Tibial artery (tissue), 4 donors: ENCODE measurements around the gene NMRK1.

Experiments
- DNase-seq, 2 donors: peaks; one replicate each; pipeline ENCODE4 v3.0.0-alpha.2; 2019
- H3K27ac ChIP-seq, 2 donors: fragments of 200-600 bp; sonication (generic) in 1 of 2; 1 replicate in 1 of 2; 2 replicates in 1 of 2; pipeline ENCODE4 v1.5.1; 2018 to 2019; ENCODE audit warnings: mild to moderate bottlenecking in 1 of 2
- H3K27me3 ChIP-seq, 2 donors: fragments of 200-600 bp; sonication (generic) in 1 of 2; one replicate each; pipeline versions ENCODE4 v1.5.1 to v1.6.0; 2016 to 2019
- H3K36me3 ChIP-seq, 3 donors: fragments of 200-600 bp; sonication (generic) in 2 of 3; one replicate each; pipeline ENCODE4 v1.5.1; 2016 to 2019; ENCODE audit warnings: mild to moderate bottlenecking in 2 of 3
- H3K4me1 ChIP-seq, 4 donors: fragments of 200-600 bp; sonication (generic) in 2 of 4; 1 replicate in 3 of 4; 2 replicates in 1 of 4; pipeline ENCODE4 v1.5.1; 2016 to 2019
- H3K4me3 ChIP-seq, 2 donors: fragments of 200-600 bp; sonication (generic) in 1 of 2; 1 replicate in 1 of 2; 2 replicates in 1 of 2; pipeline ENCODE4 v1.5.1; 2018 to 2019; ENCODE audit warnings: mild to moderate bottlenecking in 2 of 2
- H3K9me3 ChIP-seq, 3 donors: fragments of 200-600 bp; sonication (generic) in 1 of 3; one replicate each; pipeline ENCODE4 v1.5.1; 2016 to 2019
- intact Hi-C: fragments of 100-400 bp; cut with DNase I; formaldehyde crosslinking; loops from one replicate; pipeline ENCODE4 v1.15.0; 2023; ENCODE audit warnings: low total_unique reads
- TF ChIP-seq, protein P1 (sequence below), 2 experiments: fragments of 200-600 bp in 1 of 2; fragments of 450-650 bp in 1 of 2; IDR thresholded peaks; one replicate each; pipeline ENCODE4 v1.5.1; 2017 to 2019; ENCODE audit warnings: antibody characterized with exemption in 2 of 2, mild to moderate bottlenecking in 1 of 2, moderate library complexity in 1 of 2

The NMRK1 gene

GRCh38 chr9:75087824-75088645 is at the start of gene NMRK1, which contains the start of gene OSTF1:
Gene NMRK1, minus strand, starts transcription at chr9:75088155. Its CDS starts 5,040 bp downstream, at chr9:75083115.
Gene OSTF1, plus strand, starts transcription at chr9:75088514. Its CDS starts 179 bp downstream, at chr9:75088693.
- H3K4me3 ChIP-seq, result peak within 1 kb of the TSS; percentile 84 to 89
- no peaks in the 10 kb centered on the region for H3K27me3 ChIP-seq
- peaks cover 0 to 58% (median 29%) of the 10 kb centered on the region in 4 donors for H3K4me1 ChIP-seq
- peak; percentile 93 to 97 for DNase-seq
- peak within 1 kb of the TSS; percentile 96 to 97 for H3K27ac ChIP-seq
- H3K36me3 ChIP-seq, result no peaks in the 10 kb centered on the region
- intact Hi-C loops, result loop anchor here (5.0 to 10.0 kb wide), 3 partner anchors 136 to 593 kb away; partner anchors contain the start of genes C9orf40 and RORB
- no peaks in the 10 kb centered on the region for H3K9me3 ChIP-seq
- TF ChIP-seq, protein P1, sequence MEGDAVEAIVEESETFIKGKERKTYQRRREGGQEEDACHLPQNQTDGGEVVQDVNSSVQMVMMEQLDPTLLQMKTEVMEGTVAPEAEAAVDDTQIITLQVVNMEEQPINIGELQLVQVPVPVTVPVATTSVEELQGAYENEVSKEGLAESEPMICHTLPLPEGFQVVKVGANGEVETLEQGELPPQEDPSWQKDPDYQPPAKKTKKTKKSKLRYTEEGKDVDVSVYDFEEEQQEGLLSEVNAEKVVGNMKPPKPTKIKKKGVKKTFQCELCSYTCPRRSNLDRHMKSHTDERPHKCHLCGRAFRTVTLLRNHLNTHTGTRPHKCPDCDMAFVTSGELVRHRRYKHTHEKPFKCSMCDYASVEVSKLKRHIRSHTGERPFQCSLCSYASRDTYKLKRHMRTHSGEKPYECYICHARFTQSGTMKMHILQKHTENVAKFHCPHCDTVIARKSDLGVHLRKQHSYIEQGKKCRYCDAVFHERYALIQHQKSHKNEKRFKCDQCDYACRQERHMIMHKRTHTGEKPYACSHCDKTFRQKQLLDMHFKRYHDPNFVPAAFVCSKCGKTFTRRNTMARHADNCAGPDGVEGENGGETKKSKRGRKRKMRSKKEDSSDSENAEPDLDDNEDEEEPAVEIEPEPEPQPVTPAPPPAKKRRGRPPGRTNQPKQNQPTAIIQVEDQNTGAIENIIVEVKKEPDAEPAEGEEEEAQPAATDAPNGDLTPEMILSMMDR (IDR thresholded peaks at IDR 0.05), result no peak

DNA sequence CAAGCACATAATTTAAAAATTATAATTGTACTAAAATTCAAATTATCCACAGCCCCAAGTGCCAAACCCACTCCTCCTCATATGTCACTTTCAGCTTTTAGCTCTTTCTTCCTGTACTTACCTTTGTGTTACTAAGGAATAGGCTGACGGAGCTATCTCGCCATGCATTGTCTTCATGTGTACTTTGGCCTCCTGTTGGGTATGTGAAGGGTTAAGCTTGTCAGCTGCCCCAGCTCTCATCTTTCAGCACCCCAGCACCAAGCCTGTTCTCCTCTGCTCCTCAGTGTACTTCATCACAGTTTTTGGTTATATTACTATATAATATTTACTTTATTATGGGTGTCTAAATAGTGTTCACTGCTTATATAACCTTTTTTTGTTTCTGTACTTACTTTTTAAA is 46.5 kb upstream of the NMRK1 start:
- Histone ChIP-seq H3K4me3 (no peak overlapping the region), H3K9me3 (no peaks in the 10 kb centered on the region), H3K4me1 (no peaks in the 10 kb centered on the region), H3K27ac (no peak overlapping the region), H3K27me3 (no peaks in the 10 kb centered on the region), H3K36me3 (peaks cover 32 to 64% (median 54%) of the 10 kb centered on the region in 3 donors)
- DNase-seq, result no peak
- intact Hi-C loops, result no loop called here
- TF ChIP-seq, protein P1 (IDR thresholded peaks at IDR 0.05), result no peak

GRCh38 chr9:75133396-75133795 is 45.4 kb upstream of the NMRK1 start:
- TF ChIP-seq, protein P1 (IDR thresholded peaks at IDR 0.05), result no peak
- intact Hi-C loops, result no loop called here
- no peaks in the 10 kb centered on the region for H3K9me3 ChIP-seq
- H3K27ac ChIP-seq, result no peak overlapping the region
- H3K36me3 ChIP-seq, result peaks cover 32 to 64% (median 54%) of the 10 kb centered on the region in 3 donors
- DNase-seq, result no peak
- no peaks in the 10 kb centered on the region for H3K4me1 ChIP-seq
- H3K27me3 ChIP-seq, result no peaks in the 10 kb centered on the region
- H3K4me3 ChIP-seq, result no peak overlapping the region

DNA sequence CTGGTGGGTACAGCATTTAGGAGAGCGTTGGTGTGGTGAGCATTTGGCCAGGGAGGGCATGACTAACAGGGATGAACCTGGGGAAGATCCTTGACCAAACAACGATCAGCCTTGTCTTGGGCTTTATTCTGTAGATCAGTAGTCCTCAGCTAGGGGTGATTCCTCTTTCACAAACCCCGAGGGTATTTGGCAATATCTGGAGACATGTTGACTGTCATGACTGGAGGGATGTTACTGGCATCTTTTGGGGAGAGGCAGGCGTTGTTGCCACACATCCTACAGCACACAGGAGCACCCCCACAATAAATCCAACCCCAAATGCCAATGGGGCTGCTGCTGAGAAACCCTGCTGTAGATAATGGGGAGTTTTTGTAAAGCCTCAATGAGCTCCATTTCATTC is 44.3 kb upstream of the NMRK1 start:
- H3K27me3 ChIP-seq, result no peaks in the 10 kb centered on the region
- intact Hi-C loops, result no loop called here
- H3K4me3 ChIP-seq, result no peak overlapping the region
- H3K4me1 ChIP-seq, result no peaks in the 10 kb centered on the region
- TF ChIP-seq, protein P1 (IDR thresholded peaks at IDR 0.05), result no peak
- H3K27ac ChIP-seq, result no peak overlapping the region
- DNase-seq, result no peak
- H3K36me3 ChIP-seq, result peaks cover 26 to 53% (median 43%) of the 10 kb centered on the region in 3 donors
- no peaks in the 10 kb centered on the region for H3K9me3 ChIP-seq

- Histone ChIP-seq H3K4me1 (no peaks in the 10 kb centered on the region), H3K4me3 (no peak overlapping the region), H3K9me3 (no peaks in the 10 kb centered on the region), H3K27me3 (no peaks in the 10 kb centered on the region), H3K27ac (no peak overlapping the region), H3K36me3 (peaks cover 21 to 48% (median 37%) of the 10 kb centered on the region in 3 donors)
- no peak for DNase-seq
- TF ChIP-seq, protein P1 (IDR thresholded peaks at IDR 0.05), result no peak
- intact Hi-C loops, result no loop called here
These were observed 43.7 kb upstream of the NMRK1 start for GRCh38 chr9:75131700-75132099.
